ENCODE measurements around the gene FJX1. TPM values are rescaled to one million over a fixed set of nuclear protein-coding genes. Genes with fewer than 3 reads are reported as not detected.

FJX1 gene, protein sequence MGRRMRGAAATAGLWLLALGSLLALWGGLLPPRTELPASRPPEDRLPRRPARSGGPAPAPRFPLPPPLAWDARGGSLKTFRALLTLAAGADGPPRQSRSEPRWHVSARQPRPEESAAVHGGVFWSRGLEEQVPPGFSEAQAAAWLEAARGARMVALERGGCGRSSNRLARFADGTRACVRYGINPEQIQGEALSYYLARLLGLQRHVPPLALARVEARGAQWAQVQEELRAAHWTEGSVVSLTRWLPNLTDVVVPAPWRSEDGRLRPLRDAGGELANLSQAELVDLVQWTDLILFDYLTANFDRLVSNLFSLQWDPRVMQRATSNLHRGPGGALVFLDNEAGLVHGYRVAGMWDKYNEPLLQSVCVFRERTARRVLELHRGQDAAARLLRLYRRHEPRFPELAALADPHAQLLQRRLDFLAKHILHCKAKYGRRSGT
- total RNA-seq, result 28.5 and 38.4 TPM in 2 replicates

DNA sequence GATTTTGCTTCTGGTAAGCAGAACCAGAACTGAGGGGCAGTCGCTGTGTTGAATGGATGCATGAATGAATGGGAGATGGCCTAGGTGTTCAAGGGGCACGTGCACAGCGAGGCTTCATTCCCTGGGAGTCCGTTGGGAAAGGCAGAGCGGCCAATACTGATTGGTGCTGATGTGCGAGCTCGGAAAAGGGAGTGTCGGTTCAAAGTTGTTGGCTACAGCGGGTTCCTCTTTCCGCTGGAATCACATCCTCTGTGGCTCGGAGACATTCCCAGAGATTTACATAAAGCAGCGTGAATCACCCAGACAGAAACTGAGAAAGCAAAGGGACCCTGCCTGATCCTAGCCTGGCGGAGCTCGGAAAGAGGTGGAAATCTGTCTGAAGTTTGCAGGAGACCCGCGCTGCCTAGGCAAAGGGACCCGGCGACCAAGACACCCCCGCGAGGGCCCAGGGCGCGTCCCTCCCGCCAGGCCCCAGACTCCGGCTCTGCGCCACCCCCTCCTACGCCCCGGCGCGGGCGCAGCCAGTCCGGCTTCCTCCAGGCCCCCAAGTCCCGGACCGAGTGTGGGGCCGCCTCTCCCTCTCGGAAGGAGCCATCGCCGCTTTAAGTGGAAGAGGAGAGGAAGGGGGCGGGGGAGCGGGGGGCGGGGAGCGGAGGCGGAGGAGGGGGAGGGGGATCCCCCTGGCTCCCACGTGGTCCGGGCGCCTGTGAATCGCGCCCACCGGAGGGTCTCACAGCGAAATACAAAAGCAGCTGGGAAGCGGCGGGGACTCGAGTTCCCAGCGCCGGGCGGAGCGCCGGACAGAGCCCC lies at the start of gene FJX1:
TSS of gene FJX1 (plus strand) at position 774 of the 810 bp plus-strand sequence. CDS start 177 bp downstream, outside the sequence.

DNA sequence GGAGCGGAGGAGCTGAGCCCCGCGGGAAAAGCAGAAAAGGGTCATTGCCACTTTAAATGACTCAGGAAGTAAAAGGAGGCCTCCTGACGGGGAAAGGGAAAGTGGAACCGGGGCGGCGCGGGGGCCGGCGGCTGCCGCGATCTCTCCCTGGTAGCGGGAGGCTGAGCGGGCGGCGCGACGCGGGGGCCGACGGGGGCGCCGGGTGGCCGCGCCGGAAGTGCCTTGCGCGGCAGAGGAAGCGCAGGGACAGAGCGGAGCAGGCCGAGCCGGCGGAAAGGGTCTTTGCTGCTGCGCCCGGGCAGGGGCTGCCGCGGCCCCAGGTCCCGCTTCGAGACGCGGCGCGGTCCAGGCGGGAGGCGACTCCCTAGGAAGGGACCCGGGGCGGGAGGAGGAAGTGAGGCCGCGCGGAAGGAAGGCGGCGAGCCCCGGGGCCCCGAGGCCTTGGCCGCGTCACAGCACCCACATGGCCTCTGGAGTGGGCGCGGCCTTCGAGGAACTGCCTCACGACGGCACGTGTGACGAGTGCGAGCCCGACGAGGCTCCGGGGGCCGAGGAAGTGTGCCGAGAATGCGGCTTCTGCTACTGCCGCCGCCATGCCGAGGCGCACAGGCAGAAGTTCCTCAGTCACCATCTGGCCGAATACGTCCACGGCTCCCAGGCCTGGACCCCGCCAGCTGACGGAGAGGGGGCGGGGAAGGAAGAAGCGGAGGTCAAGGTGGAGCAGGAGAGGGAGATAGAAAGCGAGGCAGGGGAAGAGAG lies 44.6 kb downstream of the FJX1 start, which contains the start of gene TRIM44:
TSS of gene TRIM44 (plus strand) at position 127 of the 759 bp plus-strand sequence. CDS start at position 464, 337 bp downstream.

Other genes with a start within 250 kb of the FJX1 start
- gene SLC1A2, start 198.9 kb upstream of the FJX1 start, total RNA-seq, result 1.7 and 5.1 TPM in 2 replicates
- 209 and 223 TPM in 2 replicates for gene PAMR1, start 92.8 kb upstream of the FJX1 start, total RNA-seq
- gene TRIM44, start 44.3 kb downstream of the FJX1 start, total RNA-seq, result 31.5 and 44.9 TPM in 2 replicates